DOHH2 (cell line): ENCODE measurements around the gene SGMS2.

Source experiments
- CTCF ChIP-seq: fragments of 200-600 bp; sonication (generic); IDR thresholded peaks from one replicate; pipeline ENCODE4 v1.5.1; 2014; ENCODE audit warnings: antibody characterized with exemption, mild to moderate bottlenecking, low read depth, low read length; ENCODE audit not compliant: poor library complexity, severe bottlenecking
- EZH2phosphoT487 ChIP-seq: fragments of 200-600 bp; sonication (generic); IDR thresholded peaks from 2 replicates; pipeline ENCODE4 v1.6.1; 2017; ENCODE audit warnings: borderline replicate concordance, mild to moderate bottlenecking, antibody characterized with exemption, low read length, moderate library complexity, mixed read lengths

- no peak for TF ChIP-seq EZH2phosphoT487
- no peak for TF ChIP-seq CTCF
Measured at GRCh38 chr4:107799669-107800450, 24.9 kb upstream of the SGMS2 start.
